WTC11 (cell line): ENCODE measurements around the gene ACSL4. TPM values are rescaled to one million over a fixed set of nuclear protein-coding genes. Genes with fewer than 3 reads are reported as not detected.

Source experiments
- ATAC-seq: fragments of 200-7000 bp; cut with Tn5 transposase; 2 replicates; pipeline ENCODE4 v1.10.0; 2021; ENCODE audit warnings: mild to moderate bottlenecking, moderate library complexity
- CTCF ChIA-PET: fragments of 300-600 bp; sonication (Branson Sonifier 250); formaldehyde crosslinking; loops from one replicate; lab custom pipeline; 2021; ENCODE audit warnings: antibody characterized with exemption; lab: Charles Lee
- POLR2A ChIA-PET: fragments of 350-600 bp; sonication (Branson Sonifier 250); formaldehyde crosslinking; loops from one replicate; lab custom pipeline; 2021; ENCODE audit warnings: antibody characterized with exemption; lab: Charles Lee
- DNase-seq: peaks from one replicate; pipeline ENCODE4 v3.0.0; 2021; ENCODE audit warnings: low spot score
- H3K27ac Mint-ChIP-seq: 2 replicates; pipeline ENCODE4 v1.8.0; 2021; ENCODE audit warnings: mixed read lengths
- H3K27me3 Mint-ChIP-seq: 2 replicates; pipeline ENCODE4 v1.8.0; 2021; ENCODE audit warnings: low read depth, mild to moderate bottlenecking, moderate library complexity, mixed read lengths
- H3K36me3 Mint-ChIP-seq: 2 replicates; pipeline ENCODE4 v1.8.0; 2021; ENCODE audit warnings: mixed read lengths
- H3K4me1 Mint-ChIP-seq: 2 replicates; pipeline ENCODE4 v1.8.0; 2022; ENCODE audit warnings: mixed read lengths
- H3K4me3 Mint-ChIP-seq: 2 replicates; pipeline ENCODE4 v1.8.0; 2021; ENCODE audit warnings: mild to moderate bottlenecking, moderate library complexity, mixed read lengths
- H3K9me3 Mint-ChIP-seq: 2 replicates; pipeline ENCODE4 v1.8.0; 2021; ENCODE audit warnings: mixed read lengths
- ATF6 ChIP-seq: sonication (generic); formaldehyde crosslinking; IDR thresholded peaks from 2 replicates; pipeline ENCODE4 v1.8.1; 2023; ENCODE audit warnings: mild to moderate bottlenecking, missing genetic modification reagents
- E2F4 ChIP-seq: sonication (generic); formaldehyde crosslinking; IDR thresholded peaks from 2 replicates; pipeline ENCODE4 v1.8.1; 2022; ENCODE audit warnings: low read depth, mild to moderate bottlenecking, moderate library complexity, missing genetic modification reagents, borderline replicate concordance
- EMX1 ChIP-seq: fragments of 250-450 bp; sonication (Bioruptor Pico); IDR thresholded peaks from 2 replicates; pipeline ENCODE4 v1.8.0; 2021; ENCODE audit warnings: mild to moderate bottlenecking
- ETV6 ChIP-seq: sonication (generic); formaldehyde crosslinking; IDR thresholded peaks from 2 replicates; pipeline ENCODE4 v1.8.1; 2022; ENCODE audit warnings: mild to moderate bottlenecking, missing genetic modification reagents
- FOXJ3 ChIP-seq: sonication (generic); formaldehyde crosslinking; IDR thresholded peaks from 2 replicates; pipeline ENCODE4 v1.9.0; 2021; ENCODE audit warnings: missing genetic modification reagents, mild to moderate bottlenecking, borderline replicate concordance
- MYBL2 ChIP-seq: sonication (generic); formaldehyde crosslinking; IDR thresholded peaks from 2 replicates; pipeline ENCODE4 v1.8.1; 2023; ENCODE audit warnings: mild to moderate bottlenecking, moderate library complexity, missing genetic modification reagents
- NFE2L1 ChIP-seq: sonication (generic); formaldehyde crosslinking; IDR thresholded peaks from 2 replicates; pipeline ENCODE4 v1.8.1; 2023; ENCODE audit warnings: missing genetic modification reagents
- NR2C2 ChIP-seq: sonication (generic); formaldehyde crosslinking; IDR thresholded peaks from 2 replicates; pipeline ENCODE4 v1.8.0; 2022; ENCODE audit warnings: mild to moderate bottlenecking, missing genetic modification reagents
- NR3C1 ChIP-seq: sonication (generic); formaldehyde crosslinking; conservative IDR thresholded peaks from 2 replicates; pipeline ENCODE4 v1.8.1; 2023; ENCODE audit warnings: low read depth, mild to moderate bottlenecking, missing genetic modification reagents
- RORB ChIP-seq: fragments of 250-450 bp; sonication (Bioruptor Pico); IDR thresholded peaks from 2 replicates; pipeline ENCODE4 v1.9.0; 2021; ENCODE audit warnings: mild to moderate bottlenecking
- SOX15 ChIP-seq: fragments of 250-450 bp; sonication (Bioruptor Pico); IDR thresholded peaks from 2 replicates; pipeline ENCODE4 v1.9.0; 2021; ENCODE audit warnings: mild to moderate bottlenecking
- STAT6 ChIP-seq: sonication (generic); formaldehyde crosslinking; conservative IDR thresholded peaks from 2 replicates; pipeline ENCODE4 v1.8.1; 2023; ENCODE audit warnings: mild to moderate bottlenecking, low read depth, missing genetic modification reagents, moderate library complexity
- TCF7 ChIP-seq: sonication (generic); formaldehyde crosslinking; IDR thresholded peaks from 2 replicates; pipeline ENCODE4 v1.8.0; 2022; ENCODE audit warnings: mild to moderate bottlenecking, low read depth, missing genetic modification reagents, moderate library complexity
- ZNF121 ChIP-seq: sonication (generic); formaldehyde crosslinking; IDR thresholded peaks from 2 replicates; pipeline ENCODE4 v1.8.0; 2023; ENCODE audit warnings: missing genetic modification reagents
- total RNA-seq: library from RNA; stranded (reverse); gene quantifications from 3 replicates; pipeline ENCODE4 v1.2.3, GENCODE V29; 2021
- TF ChIP-seq, protein P1 (sequence below): fragments of 250-450 bp; sonication (Bioruptor Pico); IDR thresholded peaks from 2 replicates; pipeline ENCODE4 v1.9.0; 2021; ENCODE audit warnings: mild to moderate bottlenecking
- TF ChIP-seq, protein P2 (sequence below): sonication (generic); formaldehyde crosslinking; IDR thresholded peaks from 2 replicates; pipeline ENCODE4 v1.8.1; 2023; ENCODE audit warnings: mild to moderate bottlenecking, missing genetic modification reagents
- TF ChIP-seq, protein P3 (sequence below): fragments of 250-450 bp; sonication (Bioruptor Pico); IDR thresholded peaks from 2 replicates; pipeline ENCODE4 v1.9.0; 2021; ENCODE audit warnings: mild to moderate bottlenecking, borderline replicate concordance

The ACSL4 gene
- total RNA-seq, 1 experiment from 2014 or later: 57.7 TPM

DNA sequence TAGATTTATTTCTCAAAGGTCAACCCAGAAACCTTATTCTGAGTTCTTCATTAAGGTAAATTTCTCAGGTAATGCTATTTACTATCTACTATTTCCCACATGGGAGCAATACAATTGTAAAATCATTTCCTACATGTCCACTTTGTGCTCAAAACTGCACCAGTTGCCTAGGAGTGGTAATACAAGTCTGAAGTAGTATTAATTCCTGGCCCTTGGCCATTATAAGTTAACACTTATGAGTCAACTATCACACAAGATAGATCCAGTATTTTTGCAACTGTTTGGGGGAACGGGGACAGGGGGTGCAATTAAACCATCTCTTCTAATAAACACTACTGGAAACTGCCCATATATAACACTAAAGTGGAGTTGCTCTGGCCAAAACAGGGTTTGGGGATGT is 48.9 kb downstream of the ACSL4 start:
- no peaks in the 10 kb centered on the region for H3K9me3 Mint-ChIP-seq
- H3K4me3 Mint-ChIP-seq: no peak overlapping the region
- POLR2A ChIA-PET: no interaction called here
- H3K4me1 Mint-ChIP-seq: no peaks in the 10 kb centered on the region
- DNase-seq (no peak), ATAC-seq (no peak)
- no peak overlapping the region for H3K27ac Mint-ChIP-seq
- CTCF ChIA-PET: no interaction called here
- H3K36me3 Mint-ChIP-seq: peaks cover 6% of the 10 kb centered on the region; the same call in 1 of the 2 replicates
- H3K27me3 Mint-ChIP-seq: no peaks in the 10 kb centered on the region
- TF ChIP-seq, protein P1, sequence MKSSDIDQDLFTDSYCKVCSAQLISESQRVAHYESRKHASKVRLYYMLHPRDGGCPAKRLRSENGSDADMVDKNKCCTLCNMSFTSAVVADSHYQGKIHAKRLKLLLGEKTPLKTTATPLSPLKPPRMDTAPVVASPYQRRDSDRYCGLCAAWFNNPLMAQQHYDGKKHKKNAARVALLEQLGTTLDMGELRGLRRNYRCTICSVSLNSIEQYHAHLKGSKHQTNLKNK: no peak
- TF ChIP-seq NFE2L1 (no peak), STAT6 (CRISPR knock-in tag) (no peak), RORB (CRISPR knock-in tag) (no peak), FOXJ3 (CRISPR knock-in tag) (no peak), SOX15 (CRISPR knock-in tag) (no peak), E2F4 (CRISPR knock-in tag) (no peak), ATF6 (CRISPR knock-in tag) (no peak), ETV6 (CRISPR knock-in tag) (no peak), EMX1 (CRISPR knock-in tag) (no peak), TCF7 (CRISPR knock-in tag) (no peak), MYBL2 (CRISPR knock-in tag) (no peak), ZNF121 (CRISPR knock-in tag) (no peak), NR2C2 (CRISPR knock-in tag) (no peak), NR3C1 (no peak)
- TF ChIP-seq, protein P2, sequence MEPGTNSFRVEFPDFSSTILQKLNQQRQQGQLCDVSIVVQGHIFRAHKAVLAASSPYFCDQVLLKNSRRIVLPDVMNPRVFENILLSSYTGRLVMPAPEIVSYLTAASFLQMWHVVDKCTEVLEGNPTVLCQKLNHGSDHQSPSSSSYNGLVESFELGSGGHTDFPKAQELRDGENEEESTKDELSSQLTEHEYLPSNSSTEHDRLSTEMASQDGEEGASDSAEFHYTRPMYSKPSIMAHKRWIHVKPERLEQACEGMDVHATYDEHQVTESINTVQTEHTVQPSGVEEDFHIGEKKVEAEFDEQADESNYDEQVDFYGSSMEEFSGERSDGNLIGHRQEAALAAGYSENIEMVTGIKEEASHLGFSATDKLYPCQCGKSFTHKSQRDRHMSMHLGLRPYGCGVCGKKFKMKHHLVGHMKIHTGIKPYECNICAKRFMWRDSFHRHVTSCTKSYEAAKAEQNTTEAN (CRISPR knock-in tag): no peak
- TF ChIP-seq, protein P3, sequence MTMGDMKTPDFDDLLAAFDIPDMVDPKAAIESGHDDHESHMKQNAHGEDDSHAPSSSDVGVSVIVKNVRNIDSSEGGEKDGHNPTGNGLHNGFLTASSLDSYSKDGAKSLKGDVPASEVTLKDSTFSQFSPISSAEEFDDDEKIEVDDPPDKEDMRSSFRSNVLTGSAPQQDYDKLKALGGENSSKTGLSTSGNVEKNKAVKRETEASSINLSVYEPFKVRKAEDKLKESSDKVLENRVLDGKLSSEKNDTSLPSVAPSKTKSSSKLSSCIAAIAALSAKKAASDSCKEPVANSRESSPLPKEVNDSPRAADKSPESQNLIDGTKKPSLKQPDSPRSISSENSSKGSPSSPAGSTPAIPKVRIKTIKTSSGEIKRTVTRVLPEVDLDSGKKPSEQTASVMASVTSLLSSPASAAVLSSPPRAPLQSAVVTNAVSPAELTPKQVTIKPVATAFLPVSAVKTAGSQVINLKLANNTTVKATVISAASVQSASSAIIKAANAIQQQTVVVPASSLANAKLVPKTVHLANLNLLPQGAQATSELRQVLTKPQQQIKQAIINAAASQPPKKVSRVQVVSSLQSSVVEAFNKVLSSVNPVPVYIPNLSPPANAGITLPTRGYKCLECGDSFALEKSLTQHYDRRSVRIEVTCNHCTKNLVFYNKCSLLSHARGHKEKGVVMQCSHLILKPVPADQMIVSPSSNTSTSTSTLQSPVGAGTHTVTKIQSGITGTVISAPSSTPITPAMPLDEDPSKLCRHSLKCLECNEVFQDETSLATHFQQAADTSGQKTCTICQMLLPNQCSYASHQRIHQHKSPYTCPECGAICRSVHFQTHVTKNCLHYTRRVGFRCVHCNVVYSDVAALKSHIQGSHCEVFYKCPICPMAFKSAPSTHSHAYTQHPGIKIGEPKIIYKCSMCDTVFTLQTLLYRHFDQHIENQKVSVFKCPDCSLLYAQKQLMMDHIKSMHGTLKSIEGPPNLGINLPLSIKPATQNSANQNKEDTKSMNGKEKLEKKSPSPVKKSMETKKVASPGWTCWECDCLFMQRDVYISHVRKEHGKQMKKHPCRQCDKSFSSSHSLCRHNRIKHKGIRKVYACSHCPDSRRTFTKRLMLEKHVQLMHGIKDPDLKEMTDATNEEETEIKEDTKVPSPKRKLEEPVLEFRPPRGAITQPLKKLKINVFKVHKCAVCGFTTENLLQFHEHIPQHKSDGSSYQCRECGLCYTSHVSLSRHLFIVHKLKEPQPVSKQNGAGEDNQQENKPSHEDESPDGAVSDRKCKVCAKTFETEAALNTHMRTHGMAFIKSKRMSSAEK (CRISPR knock-in tag): no peak
